GM12872 (cell line): ENCODE measurements around the gene BCKDHB.

Experiments used
- CTCF ChIP-seq: IDR thresholded peaks from 3 replicates; pipeline ENCODE4 v1.5.1; 2011; ENCODE audit warnings: low read depth, mild to moderate bottlenecking, low read length, moderate library complexity; ENCODE audit not compliant: insufficient read depth

BCKDHB gene

GRCh38 chr6:80173411-80173810 lies 66.9 kb downstream of the BCKDHB start:
- TF ChIP-seq CTCF: no peak

GRCh38 chr6:80174900-80175572 lies 68.6 kb downstream of the BCKDHB start:
- no peak for TF ChIP-seq CTCF

- TF ChIP-seq CTCF: no peak
Measured at GRCh38 chr6:80179695-80180094, 73.2 kb downstream of the BCKDHB start.

- no peak for TF ChIP-seq CTCF
Measured at GRCh38 chr6:80181352-80182081, 75.0 kb downstream of the BCKDHB start.

GRCh38 chr6:80182308-80182707 lies 75.8 kb downstream of the BCKDHB start:
- TF ChIP-seq CTCF: no peak

- TF ChIP-seq CTCF: no peak
Measured at GRCh38 chr6:80183019-80183795, 76.7 kb downstream of the BCKDHB start.

GRCh38 chr6:80185492-80185891 lies 79.0 kb downstream of the BCKDHB start:
- TF ChIP-seq CTCF: no peak
